IPS-18a (cell line): ENCODE measurements around the gene IFT25.
"Not testable (repeated sequence)": the region's sequence is repeated elsewhere in the genome, so short reads cannot be mapped to it uniquely, and the experiment has no call there.

ENCODE experiments used
- H3K27ac ChIP-seq: one replicate; pipeline ENCODE4 v1.5.1; 2013; ENCODE audit warnings: low read length
- H3K27me3 ChIP-seq: one replicate; pipeline ENCODE4 v1.6.1; 2013; ENCODE audit warnings: mild to moderate bottlenecking, low read length; ENCODE audit not compliant: control insufficient read depth, insufficient read depth
- H3K36me3 ChIP-seq: one replicate; pipeline ENCODE4 v1.6.1; 2013; ENCODE audit warnings: low read depth, low read length; ENCODE audit not compliant: control insufficient read depth
- H3K4me1 ChIP-seq: one replicate; pipeline ENCODE4 v1.6.1; 2013; ENCODE audit warnings: low read depth, low read length; ENCODE audit not compliant: control insufficient read depth
- H3K4me3 ChIP-seq: one replicate; pipeline ENCODE4 v1.5.1; 2013; ENCODE audit warnings: low read length
- H3K9ac ChIP-seq: one replicate; pipeline ENCODE4 v1.6.1; 2013; ENCODE audit warnings: mild to moderate bottlenecking, low read length, moderate library complexity
- H3K9me3 ChIP-seq: one replicate; pipeline ENCODE4 v1.6.1; 2013; ENCODE audit warnings: low read depth, low read length; ENCODE audit not compliant: control insufficient read depth

The IFT25 gene

DNA sequence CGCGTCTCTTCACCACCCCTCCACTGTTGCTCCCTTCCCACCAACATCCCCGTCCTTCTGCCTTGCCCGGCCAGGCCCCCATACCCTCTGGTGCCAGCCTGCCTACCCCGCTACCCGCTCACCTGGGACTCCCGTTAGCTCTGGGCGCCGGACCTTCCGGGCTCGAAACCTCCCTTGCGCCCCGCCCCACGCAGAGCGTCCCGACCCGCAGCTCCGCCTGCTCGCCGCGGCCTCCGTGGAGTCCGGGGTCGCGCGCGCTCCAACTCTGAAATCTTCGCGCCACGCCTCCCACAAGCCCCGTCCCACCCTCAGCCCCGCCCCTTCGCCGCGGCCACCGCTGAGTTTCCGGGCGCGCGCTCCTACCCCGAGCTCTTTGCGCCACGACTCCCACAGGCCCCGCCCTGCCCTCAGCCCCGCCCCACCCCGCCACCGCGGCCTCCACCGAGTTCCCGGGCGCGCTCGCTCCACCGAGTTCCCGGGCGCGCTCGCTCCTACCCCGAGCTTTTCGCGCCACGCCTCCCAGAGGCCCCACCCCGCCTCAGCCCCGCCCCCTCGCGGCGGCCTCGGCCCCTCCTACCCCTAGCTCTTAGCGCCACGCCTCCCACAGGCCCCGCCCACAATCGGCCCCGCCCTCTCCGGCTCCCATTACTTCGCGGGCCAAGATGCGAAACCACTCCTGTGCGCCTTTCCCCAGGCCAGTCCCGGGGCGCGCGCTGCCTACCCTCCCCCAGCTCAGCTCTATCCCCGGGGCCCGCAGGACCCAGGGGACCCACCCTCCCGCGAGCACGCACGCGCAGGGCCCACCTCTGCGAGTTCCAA lies at the start of gene IFT25:
Gene IFT25, minus strand, starts transcription at position 267 of the 819 bp plus-strand sequence. CDS start 5,617 bp downstream, outside the sequence.
- Histone ChIP-seq H3K4me1 (peaks cover 12% of the 10 kb centered on the region), H3K27me3 (no peaks in the 10 kb centered on the region), H3K9ac (peak within 1 kb of the TSS; percentile 45), H3K9me3 (no peaks in the 10 kb centered on the region), H3K36me3 (no peaks in the 10 kb centered on the region), H3K27ac (no peak within 1 kb of the TSS), H3K4me3 (peak within 1 kb of the TSS; percentile 84)

GRCh38 chr1:53994516-53994915 lies 49.0 kb upstream of the IFT25 start:
- not testable (repeated sequence) for H3K4me3 ChIP-seq, H3K9ac ChIP-seq, H3K36me3 ChIP-seq, H3K9me3 ChIP-seq, H3K27me3 ChIP-seq, H3K27ac ChIP-seq, H3K4me1 ChIP-seq

DNA sequence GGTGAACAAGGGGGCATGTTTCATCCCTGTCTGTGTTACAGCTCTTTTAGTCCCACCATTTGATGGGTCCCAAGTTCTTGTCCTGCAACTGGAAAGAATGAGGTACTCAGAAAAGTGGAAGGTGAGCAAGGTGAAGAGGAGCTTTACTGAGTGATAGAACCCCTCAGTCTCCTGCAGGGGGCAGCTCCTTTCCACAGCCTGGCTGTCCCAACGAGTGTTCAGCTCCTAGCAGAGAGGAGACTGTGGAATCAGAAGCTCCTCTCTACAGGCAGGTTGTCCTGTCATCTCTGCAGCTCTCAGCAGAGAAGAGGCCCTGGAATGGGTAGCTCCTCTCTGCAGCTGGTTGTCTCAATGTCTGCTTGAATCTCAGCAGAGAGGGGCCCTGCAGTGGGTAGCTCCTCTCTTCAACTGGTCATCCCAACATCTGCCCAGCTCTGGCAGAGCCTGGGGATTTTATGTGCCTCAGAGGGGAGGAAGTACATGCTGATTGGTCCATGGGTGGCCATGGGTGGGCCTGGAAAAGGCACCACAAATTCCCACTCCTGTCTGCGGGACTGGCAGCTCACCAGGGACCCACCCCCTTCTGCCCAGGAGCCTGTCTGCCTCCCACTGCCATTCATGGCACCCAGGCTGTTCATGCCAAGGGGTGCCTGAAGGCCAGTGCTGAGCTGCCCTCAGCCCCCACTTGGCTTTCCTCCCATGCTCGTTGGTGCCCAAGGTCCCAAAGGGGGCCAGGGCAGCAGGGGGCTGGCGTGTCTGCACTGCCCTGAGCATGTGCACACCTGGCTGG lies 46.8 kb upstream of the IFT25 start:
- Histone ChIP-seq H3K27ac (no peak overlapping the region), H3K4me3 (no peak overlapping the region), H3K9me3 (no peaks in the 10 kb centered on the region), H3K27me3 (no peaks in the 10 kb centered on the region), H3K36me3 (no peaks in the 10 kb centered on the region), H3K9ac (no peak overlapping the region), H3K4me1 (no peaks in the 10 kb centered on the region)

DNA sequence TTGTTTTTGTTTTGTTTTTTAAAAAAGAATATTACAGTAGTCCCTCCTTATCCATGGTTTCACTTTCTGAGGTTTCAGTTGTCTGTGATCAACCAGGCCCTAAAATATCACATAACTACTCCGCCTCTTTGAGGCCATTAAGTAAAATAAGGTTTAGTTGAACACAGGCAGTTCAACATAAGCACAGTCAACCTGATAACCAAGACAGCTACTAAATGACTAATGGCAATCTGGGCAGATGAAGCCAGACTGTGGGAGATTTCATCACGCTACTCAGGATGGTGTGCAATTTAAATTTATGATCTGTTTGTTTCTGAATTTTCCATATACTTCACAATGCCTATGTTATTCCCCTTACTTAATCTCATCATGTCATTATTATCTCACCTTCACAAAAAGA lies 42.4 kb upstream of the IFT25 start:
- Histone ChIP-seq H3K9ac (no peak overlapping the region), H3K27ac (no peak overlapping the region), H3K9me3 (no peaks in the 10 kb centered on the region), H3K4me1 (peaks cover 4% of the 10 kb centered on the region), H3K27me3 (no peaks in the 10 kb centered on the region), H3K36me3 (no peaks in the 10 kb centered on the region), H3K4me3 (no peak overlapping the region)

DNA sequence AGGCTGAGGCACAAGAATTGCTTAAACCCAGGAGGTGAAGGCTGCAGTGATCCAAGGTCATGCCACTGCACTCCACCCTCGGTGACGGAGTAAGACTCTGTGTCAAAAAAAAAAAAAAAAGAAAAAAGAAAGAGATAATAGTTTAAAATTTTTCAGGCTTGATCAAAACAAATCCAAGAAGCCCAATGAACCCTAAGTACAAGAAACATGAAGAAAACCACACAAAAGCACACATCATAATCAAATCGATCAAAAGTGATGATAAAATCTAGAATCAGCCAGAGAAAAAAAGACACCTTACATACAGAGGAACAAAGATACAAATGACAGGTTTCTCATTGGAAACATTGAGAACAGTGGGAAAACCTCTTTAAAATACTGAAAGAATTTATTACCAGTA lies 41.0 kb upstream of the IFT25 start:
- Histone ChIP-seq H3K27ac (no peak overlapping the region), H3K4me1 (peaks cover 16% of the 10 kb centered on the region), H3K4me3 (no peak overlapping the region), H3K27me3 (no peaks in the 10 kb centered on the region), H3K36me3 (no peaks in the 10 kb centered on the region), H3K9ac (no peak overlapping the region), H3K9me3 (no peaks in the 10 kb centered on the region)

DNA sequence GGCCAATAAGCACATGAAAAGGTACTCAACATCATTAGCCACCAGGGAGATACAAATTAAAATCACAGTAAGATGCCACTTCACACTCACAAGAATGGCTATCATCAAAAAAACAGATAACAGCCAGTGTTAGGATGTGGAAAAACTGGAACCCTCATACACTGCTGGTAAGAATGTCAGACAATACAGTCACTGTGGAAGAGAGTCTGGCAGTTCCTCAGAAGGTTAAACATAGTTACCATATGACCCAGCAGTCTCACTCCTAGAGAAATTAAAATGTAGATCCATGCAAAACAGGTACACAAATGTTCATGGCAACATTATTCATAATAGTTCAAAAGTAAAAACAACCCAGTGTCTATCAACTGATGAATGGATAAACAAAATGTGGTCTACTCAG lies 39.2 kb upstream of the IFT25 start:
- Histone ChIP-seq H3K27ac (no peak overlapping the region), H3K9me3 (no peaks in the 10 kb centered on the region), H3K4me3 (no peak overlapping the region), H3K4me1 (peaks cover 18% of the 10 kb centered on the region), H3K36me3 (no peaks in the 10 kb centered on the region), H3K9ac (no peak overlapping the region), H3K27me3 (no peaks in the 10 kb centered on the region)

- H3K4me1 ChIP-seq: peaks cover 18% of the 10 kb centered on the region
- H3K4me3 ChIP-seq: peak overlapping the region; percentile 56
- H3K27ac ChIP-seq: no peak overlapping the region
- no peaks in the 10 kb centered on the region for H3K27me3 ChIP-seq
- H3K9me3 ChIP-seq: no peaks in the 10 kb centered on the region
- no peaks in the 10 kb centered on the region for H3K36me3 ChIP-seq
- H3K9ac ChIP-seq: peak overlapping the region; percentile 63
These were observed 37.2 kb upstream of the IFT25 start for GRCh38 chr1:53982763-53983104.

DNA sequence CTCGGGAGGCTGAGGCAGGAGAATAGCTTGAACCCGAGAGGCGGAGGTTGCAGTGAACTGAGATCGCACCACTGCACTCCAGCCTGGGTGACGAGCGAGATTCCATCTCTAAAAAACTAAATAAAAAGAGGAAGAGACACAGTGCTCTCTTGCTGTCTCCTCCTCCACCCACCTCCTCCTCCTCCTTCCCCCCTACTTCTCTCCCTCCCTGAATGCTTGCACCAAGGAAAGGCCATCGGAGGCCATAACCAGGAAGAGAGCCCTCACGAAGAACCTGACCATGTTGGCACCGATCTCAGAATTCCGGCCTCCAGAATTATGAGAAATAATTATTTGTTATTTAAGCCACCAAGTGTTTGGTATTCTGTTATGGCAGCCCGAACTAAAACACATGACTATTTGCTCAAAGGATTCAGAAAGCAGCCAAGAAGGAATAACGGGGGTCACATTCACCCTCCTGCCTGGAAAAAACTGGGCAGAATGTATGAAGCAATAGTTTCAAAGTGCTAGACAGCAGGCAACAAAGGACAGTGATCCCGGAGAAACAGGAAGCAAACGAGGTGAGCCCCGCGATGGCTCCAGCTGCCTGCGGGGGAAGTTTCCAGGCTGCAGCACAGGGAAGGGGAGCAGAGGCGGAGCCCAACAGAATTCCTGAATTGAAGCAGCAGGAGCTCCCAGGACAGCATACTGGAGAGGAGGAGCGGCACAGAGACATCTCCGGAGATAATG lies 36.7 kb upstream of the IFT25 start:
- Histone ChIP-seq H3K27ac (peak overlapping the region; percentile 35), H3K36me3 (no peaks in the 10 kb centered on the region), H3K9me3 (no peaks in the 10 kb centered on the region), H3K4me3 (peak overlapping the region; percentile 56), H3K4me1 (peaks cover 18% of the 10 kb centered on the region), H3K27me3 (no peaks in the 10 kb centered on the region), H3K9ac (peak overlapping the region; percentile 63)

GRCh38 chr1:53981220-53981619 lies 35.7 kb upstream of the IFT25 start:
- no peaks in the 10 kb centered on the region for H3K27me3 ChIP-seq
- no peak overlapping the region for H3K9ac ChIP-seq
- no peaks in the 10 kb centered on the region for H3K9me3 ChIP-seq
- H3K4me1 ChIP-seq: peaks cover 18% of the 10 kb centered on the region
- no peak overlapping the region for H3K4me3 ChIP-seq
- no peaks in the 10 kb centered on the region for H3K36me3 ChIP-seq
- no peak overlapping the region for H3K27ac ChIP-seq

- H3K4me3 ChIP-seq: no peak overlapping the region
- no peak overlapping the region for H3K9ac ChIP-seq
- peaks cover 18% of the 10 kb centered on the region for H3K4me1 ChIP-seq
- no peaks in the 10 kb centered on the region for H3K9me3 ChIP-seq
- no peaks in the 10 kb centered on the region for H3K36me3 ChIP-seq
- no peaks in the 10 kb centered on the region for H3K27me3 ChIP-seq
- no peak overlapping the region for H3K27ac ChIP-seq
These were observed 34.4 kb upstream of the IFT25 start for GRCh38 chr1:53979712-53980450.

DNA sequence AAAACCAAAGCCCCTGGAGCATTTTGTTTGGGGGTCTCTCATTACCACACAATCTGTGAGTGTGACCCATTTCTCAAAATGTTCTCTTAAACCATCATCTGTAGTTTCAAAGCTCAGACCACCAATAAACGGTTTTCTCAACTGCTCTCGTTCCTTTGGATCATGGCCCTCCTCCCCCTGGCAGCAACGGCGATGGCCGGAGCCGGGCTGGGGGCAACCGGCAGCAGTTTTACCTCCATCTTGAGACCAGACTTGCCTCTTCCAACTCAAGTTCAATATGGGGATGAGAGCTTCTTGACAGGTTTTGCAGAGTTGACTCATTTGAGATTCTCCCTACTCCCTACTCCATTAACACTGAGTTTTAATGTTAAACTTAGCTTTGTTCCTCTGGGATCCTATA lies 30.4 kb upstream of the IFT25 start:
- Histone ChIP-seq H3K27ac (no peak overlapping the region), H3K4me1 (no peaks in the 10 kb centered on the region), H3K27me3 (no peaks in the 10 kb centered on the region), H3K9me3 (no peaks in the 10 kb centered on the region), H3K4me3 (no peak overlapping the region), H3K36me3 (no peaks in the 10 kb centered on the region), H3K9ac (no peak overlapping the region)
